Activated T-helper 2 cell treated with anti-CD3 and anti-CD28 coated beads, Interferon-gamma antibody, Interleukin-2, Interleukin-4, amounts not matched to agents 10 μg/mL and 5 μg/mL and 100 μg/mL, durations not matched to agents 14 hours and 24 hours and 36 hours (primary cell): ENCODE measurements around the gene ABCG5. TPM values are rescaled to one million over a fixed set of nuclear protein-coding genes. Genes with fewer than 3 reads are reported as not detected.
A peak's percentile ranks its signal among the peaks of the same experiment; 100 is the strongest.

ENCODE experiments used
- DNase-seq: peaks from one replicate; pipeline ENCODE4 v3.0.0; 2021; ENCODE audit warnings: low spot score
- H3K27ac Mint-ChIP-seq: one replicate; pipeline ENCODE4 v1.8.0; 2021; ENCODE audit warnings: mixed read lengths
- H3K27me3 Mint-ChIP-seq: one replicate; pipeline ENCODE4 v1.8.0; 2021; ENCODE audit warnings: low read depth, mixed read lengths
- H3K36me3 Mint-ChIP-seq: one replicate; pipeline ENCODE4 v1.8.0; 2021; ENCODE audit warnings: low read depth, mixed read lengths
- H3K4me1 Mint-ChIP-seq: one replicate; pipeline ENCODE4 v1.8.0; 2021; ENCODE audit warnings: low read depth, mixed read lengths
- H3K4me3 Mint-ChIP-seq: one replicate; pipeline ENCODE4 v1.8.0; 2021; ENCODE audit warnings: low read depth, mild to moderate bottlenecking, moderate library complexity, mixed read lengths
- H3K9me3 Mint-ChIP-seq: one replicate; pipeline ENCODE4 v1.8.0; 2021; ENCODE audit warnings: mixed read lengths
- intact Hi-C: fragments of 100-400 bp; cut with micrococcal nuclease; formaldehyde crosslinking; loops from one replicate; pipeline ENCODE4 v1.15.1; 2023
- total RNA-seq: library from RNA; stranded (reverse); gene quantifications from 2 replicates; pipeline ENCODE4 v1.2.3, GENCODE V29; 2022

ABCG5 gene
- 0.14 TPM in 2 replicates for total RNA-seq

GRCh38 chr2:43838560-43839267 lies at the start of gene ABCG5, which contains the start of gene ABCG8:
Gene ABCG5 (minus strand): TSS chr2:43838839. CDS start chr2:43838679, 160 bp downstream.
Gene ABCG8 (plus strand): TSS chr2:43838971. CDS start chr2:43839054, 83 bp downstream.
- intact Hi-C loops, result no loop called here
- no peaks in the 10 kb centered on the region for H3K27me3 Mint-ChIP-seq

DNA sequence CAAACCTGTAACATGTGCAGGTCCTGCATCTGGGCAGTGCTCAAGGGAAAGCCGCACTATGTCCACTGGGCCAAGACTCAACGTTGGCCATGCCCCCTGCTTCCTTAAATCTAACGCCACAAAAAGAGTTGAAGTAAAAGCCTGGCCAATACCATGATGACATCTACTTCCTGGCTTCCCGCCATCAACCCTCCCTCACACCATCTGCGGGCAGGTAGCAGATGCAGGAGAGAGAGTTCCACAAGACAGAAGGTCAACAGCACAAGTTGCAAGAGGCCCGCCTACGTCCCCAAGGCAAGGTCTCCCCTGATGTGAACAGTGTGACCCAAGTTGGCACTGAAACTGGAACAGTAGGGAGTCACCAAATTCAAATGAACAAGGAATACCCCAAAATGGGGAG lies 48.5 kb upstream of the ABCG5 start:
- no peak overlapping the region for H3K27ac Mint-ChIP-seq
- H3K4me3 Mint-ChIP-seq, result no peak overlapping the region
- no peaks in the 10 kb centered on the region for H3K9me3 Mint-ChIP-seq
- H3K36me3 Mint-ChIP-seq, result peaks cover 53% of the 10 kb centered on the region
- peaks cover 7% of the 10 kb centered on the region for H3K4me1 Mint-ChIP-seq
- DNase-seq, result no peak
- H3K27me3 Mint-ChIP-seq, result no peaks in the 10 kb centered on the region
- intact Hi-C loops, result no loop called here

More at GRCh38 chr2:43838560-43839267, at the start of gene ABCG5, which contains the start of gene ABCG8:
- Mint-ChIP-seq H3K27ac (no peak within 1 kb of the TSS), H3K36me3 (no peaks in the 10 kb centered on the region), H3K4me3 (no peak within 1 kb of the TSS), H3K9me3 (no peaks in the 10 kb centered on the region), H3K4me1 (no peaks in the 10 kb centered on the region)
- no peak for DNase-seq

DNA sequence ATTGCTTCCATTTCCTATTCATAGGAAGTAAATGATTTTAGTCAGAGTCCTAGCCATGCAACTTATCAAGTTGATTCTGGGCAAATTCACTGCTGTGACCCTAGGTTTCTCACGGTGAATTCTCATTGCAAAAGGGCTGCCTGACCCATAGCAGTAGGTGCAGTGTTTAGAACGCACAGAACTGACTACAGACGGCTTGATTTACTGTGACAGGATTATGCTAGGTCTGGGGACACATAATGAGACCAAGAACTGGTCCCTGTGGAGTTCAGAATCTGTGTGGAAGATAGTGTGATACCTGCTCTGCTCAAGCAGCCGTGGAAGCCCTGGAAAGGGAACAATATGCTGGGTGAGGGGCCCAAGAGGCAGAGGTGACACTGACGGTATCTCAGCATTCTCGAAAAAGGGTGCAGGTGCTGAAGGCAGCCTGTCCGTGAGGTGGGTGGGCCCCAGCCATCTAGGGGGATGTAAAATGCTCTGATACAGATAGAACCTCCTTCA lies 46.5 kb upstream of the ABCG5 start:
- intact Hi-C loops, result no loop called here
- H3K4me1 Mint-ChIP-seq, result peaks cover 7% of the 10 kb centered on the region
- peaks cover 35% of the 10 kb centered on the region for H3K36me3 Mint-ChIP-seq
- DNase-seq, result no peak
- H3K27ac Mint-ChIP-seq, result no peak overlapping the region
- no peak overlapping the region for H3K4me3 Mint-ChIP-seq
- no peaks in the 10 kb centered on the region for H3K9me3 Mint-ChIP-seq
- no peaks in the 10 kb centered on the region for H3K27me3 Mint-ChIP-seq

- H3K4me1 Mint-ChIP-seq, result peaks cover 7% of the 10 kb centered on the region
- H3K27me3 Mint-ChIP-seq, result no peaks in the 10 kb centered on the region
- DNase-seq, result no peak
- H3K4me3 Mint-ChIP-seq, result no peak overlapping the region
- peaks cover 30% of the 10 kb centered on the region for H3K36me3 Mint-ChIP-seq
- no peak overlapping the region for H3K27ac Mint-ChIP-seq
- intact Hi-C loops, result no loop called here
- no peaks in the 10 kb centered on the region for H3K9me3 Mint-ChIP-seq
Measured at GRCh38 chr2:43884689-43885088, 46.0 kb upstream of the ABCG5 start.

GRCh38 chr2:43882312-43882711 lies 43.7 kb upstream of the ABCG5 start:
- Mint-ChIP-seq H3K36me3 (peaks cover 9% of the 10 kb centered on the region), H3K4me1 (peaks cover 13% of the 10 kb centered on the region), H3K9me3 (no peaks in the 10 kb centered on the region), H3K27ac (no peak overlapping the region), H3K27me3 (no peaks in the 10 kb centered on the region), H3K4me3 (no peak overlapping the region)
- no peak for DNase-seq
- intact Hi-C loops, result no loop called here

GRCh38 chr2:43880952-43881351 lies 42.3 kb upstream of the ABCG5 start:
- Mint-ChIP-seq H3K4me1 (peaks cover 11% of the 10 kb centered on the region), H3K27ac (no peak overlapping the region), H3K36me3 (no peaks in the 10 kb centered on the region), H3K9me3 (no peaks in the 10 kb centered on the region), H3K4me3 (no peak overlapping the region), H3K27me3 (no peaks in the 10 kb centered on the region)
- DNase-seq, result no peak
- intact Hi-C loops, result no loop called here

DNA sequence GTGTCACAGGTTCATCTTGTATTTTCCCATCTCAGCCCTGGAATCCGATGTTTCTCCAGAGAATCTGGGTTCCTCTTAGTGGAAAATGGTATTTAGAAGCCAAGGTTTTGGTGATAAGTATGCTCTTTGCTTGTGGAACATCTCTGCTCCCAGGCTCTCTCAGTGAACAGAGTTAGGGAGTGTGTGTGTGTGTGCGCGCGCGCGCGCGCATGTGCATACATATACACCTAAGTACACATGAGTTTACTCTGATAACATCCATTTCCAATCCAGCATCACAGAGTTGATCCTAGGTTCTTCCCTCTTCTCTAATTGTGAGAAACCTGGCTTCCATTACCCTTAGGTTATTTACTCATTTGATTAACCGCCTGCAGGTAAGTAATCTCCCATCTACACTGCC lies 41.8 kb upstream of the ABCG5 start:
- Mint-ChIP-seq H3K36me3 (no peaks in the 10 kb centered on the region), H3K4me1 (peaks cover 11% of the 10 kb centered on the region), H3K27ac (no peak overlapping the region), H3K27me3 (no peaks in the 10 kb centered on the region), H3K9me3 (no peaks in the 10 kb centered on the region), H3K4me3 (no peak overlapping the region)
- no peak for DNase-seq
- intact Hi-C loops, result no loop called here

- Mint-ChIP-seq H3K27me3 (no peaks in the 10 kb centered on the region), H3K36me3 (no peaks in the 10 kb centered on the region), H3K4me1 (peaks cover 11% of the 10 kb centered on the region), H3K27ac (no peak overlapping the region), H3K9me3 (no peaks in the 10 kb centered on the region), H3K4me3 (no peak overlapping the region)
- intact Hi-C loops, result loop anchor here (5.0 kb wide), 2 partner anchors 48 to 272 kb away; no protein-coding TSS in a partner anchor
- DNase-seq, result no peak
Measured at GRCh38 chr2:43879261-43879660, 40.6 kb upstream of the ABCG5 start.

DNA sequence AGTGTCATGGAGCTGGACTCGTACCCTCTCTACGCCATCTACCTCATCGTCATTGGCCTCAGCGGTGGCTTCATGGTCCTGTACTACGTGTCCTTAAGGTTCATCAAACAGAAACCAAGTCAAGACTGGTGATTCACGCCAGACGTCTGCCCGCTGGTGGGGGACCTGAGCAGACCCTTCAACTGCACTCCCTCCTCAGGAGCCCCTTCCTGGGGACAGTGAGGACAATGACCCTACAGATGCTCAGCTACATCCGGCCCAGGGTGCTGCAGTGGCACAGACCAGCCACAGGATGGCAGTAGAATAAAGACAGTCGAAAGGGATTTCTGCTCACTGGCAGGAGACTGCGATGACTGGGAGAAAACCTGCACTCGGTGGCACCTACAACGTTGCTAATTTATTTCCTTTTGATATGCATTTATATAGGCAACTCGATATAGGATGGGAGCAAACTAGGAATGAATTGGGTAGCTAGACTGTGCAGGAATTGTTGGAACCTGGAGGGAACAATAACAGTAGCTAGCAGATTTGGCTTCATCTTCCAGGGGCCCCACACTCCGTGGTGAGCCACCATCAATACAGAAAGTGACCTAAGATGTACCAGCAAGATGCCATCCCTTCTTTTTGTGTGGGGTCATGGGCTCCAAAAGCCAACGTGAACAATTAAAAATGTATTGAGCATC lies 39.3 kb upstream of the ABCG5 start:
- Mint-ChIP-seq H3K4me1 (peaks cover 11% of the 10 kb centered on the region), H3K27ac (no peak overlapping the region), H3K9me3 (no peaks in the 10 kb centered on the region), H3K4me3 (no peak overlapping the region), H3K36me3 (no peaks in the 10 kb centered on the region), H3K27me3 (no peaks in the 10 kb centered on the region)
- peak; percentile 62 for DNase-seq
- intact Hi-C loops, result loop anchor here (5.0 kb wide), 2 partner anchors 49 to 271 kb away; no protein-coding TSS in a partner anchor

GRCh38 chr2:43874776-43875451 lies 36.3 kb upstream of the ABCG5 start:
- H3K9me3 Mint-ChIP-seq, result no peaks in the 10 kb centered on the region
- peaks cover 7% of the 10 kb centered on the region for H3K27me3 Mint-ChIP-seq
- DNase-seq, result no peak
- H3K4me3 Mint-ChIP-seq, result no peak overlapping the region
- H3K36me3 Mint-ChIP-seq, result no peaks in the 10 kb centered on the region
- intact Hi-C loops, result loop anchor here (5.0 kb wide), 2 partner anchors 52 to 268 kb away; no protein-coding TSS in a partner anchor
- peaks cover 11% of the 10 kb centered on the region for H3K4me1 Mint-ChIP-seq
- no peak overlapping the region for H3K27ac Mint-ChIP-seq

- Mint-ChIP-seq H3K27ac (no peak overlapping the region), H3K4me1 (no peaks in the 10 kb centered on the region), H3K27me3 (peaks cover 8% of the 10 kb centered on the region), H3K4me3 (no peak overlapping the region), H3K9me3 (no peaks in the 10 kb centered on the region), H3K36me3 (no peaks in the 10 kb centered on the region)
- intact Hi-C loops, result no loop called here
- no peak for DNase-seq
Measured at GRCh38 chr2:43872151-43872550, 33.5 kb upstream of the ABCG5 start.

- intact Hi-C loops, result no loop called here
- DNase-seq, result no peak
- Mint-ChIP-seq H3K4me3 (no peak overlapping the region), H3K27ac (no peak overlapping the region), H3K27me3 (peaks cover 42% of the 10 kb centered on the region), H3K4me1 (no peaks in the 10 kb centered on the region), H3K9me3 (no peaks in the 10 kb centered on the region), H3K36me3 (no peaks in the 10 kb centered on the region)
Measured at GRCh38 chr2:43855292-43855691, 16.7 kb upstream of the ABCG5 start.
